ENCODE results near the gene KRAS. TPM values are rescaled to one million over a fixed set of nuclear protein-coding genes. Genes with fewer than 3 reads are reported as not detected.

KRAS gene
- total and polyA plus RNA-seq, 2 donors (not counting 3 experiments of a cell fraction or from before 2014, with no cell fraction given) = 9.1 to 22.8 TPM

GRCh38 chr12:25207846-25208245, 42.9 kb downstream of the KRAS start:
- Histone ChIP-seq H3K27me3 (ENCODE audit: control insufficient read depth in 2 of 2, insufficient read depth in 2 of 2, low read length in 2 of 2) (no peaks in the 10 kb centered on the region), H3K9me3 (replicated peaks; ENCODE audit: control insufficient read depth, insufficient read depth, low read length) (no peaks in the 10 kb centered on the region), H4K20me1 (replicated peaks; ENCODE audit: control insufficient read depth, extremely low read depth, insufficient read depth, low read length) (no peaks in the 10 kb centered on the region), H2AFZ (ENCODE audit: low read depth, low read length) (no peak overlapping the region), H3K79me2 (ENCODE audit: control insufficient read depth, insufficient read depth, low read length) (no peaks in the 10 kb centered on the region), H3K36me3 (ENCODE audit: control insufficient read depth in 2 of 2, extremely low read depth in 1 of 2, insufficient read depth in 2 of 2, low read length in 2 of 2) (peaks cover 0 to 4% of the 10 kb centered on the region in 2 experiments), H3K9ac (replicated peaks; ENCODE audit: extremely low read depth, insufficient read depth, low read length) (no peak overlapping the region), H3K27ac (ENCODE audit: insufficient read depth, low read depth, low read length) (no peak overlapping the region), H3K9me1 (replicated peaks; ENCODE audit: control insufficient read depth, extremely low read depth, insufficient read depth, low read length) (no peaks in the 10 kb centered on the region), H3K4me3 (replicated peaks in 1 of 3; ENCODE audit: insufficient read depth in 1 of 3, low read depth in 1 of 3, low read length in 3 of 3) (no peak overlapping the region), H3K4me2 (ENCODE audit: insufficient read depth, low read length) (no peak overlapping the region), H3K4me1 (ENCODE audit: control insufficient read depth, extremely low read depth, insufficient read depth, low read length) (no peaks in the 10 kb centered on the region)
- dilution Hi-C loops (cut with MboI; ENCODE audit: extremely low pct_ligation_motif_present, low sequenced_read_pairs) (no loop called here), intact Hi-C loops (cut with micrococcal nuclease) (no loop called here)
- ChIA-PET POLR2A (no interaction called here), CTCF (no interaction called here)
- FAIRE-seq (no peak), DNase-seq (ENCODE audit: low read depth, low spot score) (no peak)
- no TSS peak for BruUV-seq (replicated peaks)
- TF ChIP-seq FOS (IDR thresholded peaks at IDR 0.05; ENCODE audit: borderline replicate concordance, insufficient read depth, low read length) (no peak), POLR2A (IDR thresholded peaks at IDR 0.05; ENCODE audit: low read depth, low read length) (no peak), JUN (IDR thresholded peaks at IDR 0.05; ENCODE audit: borderline replicate concordance, insufficient read depth, insufficient read length, low read depth) (no peak), POLR2AphosphoS5 (IDR thresholded peaks at IDR 0.05; ENCODE audit: insufficient read depth, low read depth, low read length) (no peak), MAX (IDR thresholded peaks at IDR 0.05; ENCODE audit: insufficient read depth, insufficient read length) (no peak), EZH2 (IDR thresholded peaks at IDR 0.05; ENCODE audit: borderline replicate concordance, low read depth, low read length, severe bottlenecking) (no peak), GATA2 (IDR thresholded peaks at IDR 0.05; ENCODE audit: insufficient read depth, insufficient read length, low read depth, low read length) (no peak), MYC (IDR thresholded peaks at IDR 0.05; ENCODE audit: low read depth, low read length) (no peak), CTCF (IDR thresholded peaks at IDR 0.05; ENCODE audit: extremely low read depth in 1 of 2, insufficient read depth in 1 of 2, low read depth in 1 of 2, low read length in 2 of 2) (no peak)
